GM19328 (cell line): ENCODE results near the gene RALY.

Source experiments
- ATAC-seq: cut with Tn5 transposase; IDR thresholded peaks from one replicate; pipeline ENCODE4 v1.9.1; 2021; ENCODE audit warnings: mild to moderate bottlenecking, moderate library complexity; ENCODE audit not compliant: unreplicated experiment

RALY gene

GRCh38 chr20:34100576-34100975 is 106.9 kb downstream of the RALY start:
- ATAC-seq, result no peak

GRCh38 chr20:34102342-34102741 is 108.6 kb downstream of the RALY start:
- no peak for ATAC-seq

- no peak for ATAC-seq
These were observed 110.3 kb downstream of the RALY start for GRCh38 chr20:34104059-34104458.

- no peak for ATAC-seq
These were observed 112.4 kb downstream of the RALY start for GRCh38 chr20:34105978-34106675.

- ATAC-seq, result no peak
These were observed 115.0 kb downstream of the RALY start for GRCh38 chr20:34108616-34109174.

GRCh38 chr20:34109442-34109841 is 115.7 kb downstream of the RALY start:
- ATAC-seq, result no peak

- ATAC-seq, result no peak
These were observed 116.5 kb downstream of the RALY start for GRCh38 chr20:34110025-34110744.

GRCh38 chr20:34110745-34111641 is 117.3 kb downstream of the RALY start:
- ATAC-seq, result no peak

- ATAC-seq, result peak; percentile 87
These were observed 118.2 kb downstream of the RALY start, which contains the start of gene EIF2S2 for GRCh38 chr20:34111702-34112599. TSS of gene EIF2S2 (minus strand) at chr20:34112243. CDS start at chr20:34112110, 133 bp downstream.

GRCh38 chr20:34112600-34113101 is 118.9 kb downstream of the RALY start:
- ATAC-seq, result peak; percentile 5

- ATAC-seq, result no peak
These were observed 121.1 kb downstream of the RALY start for GRCh38 chr20:34114809-34115208.

- no peak for ATAC-seq
These were observed 121.5 kb downstream of the RALY start for GRCh38 chr20:34115232-34115631.

- no peak for ATAC-seq
These were observed 126.5 kb downstream of the RALY start for GRCh38 chr20:34120213-34120612.

GRCh38 chr20:34122274-34122980 is 128.7 kb downstream of the RALY start:
- ATAC-seq, result no peak

GRCh38 chr20:34123309-34123708 is 129.6 kb downstream of the RALY start:
- ATAC-seq, result no peak

GRCh38 chr20:34124469-34125249 is 130.9 kb downstream of the RALY start:
- ATAC-seq, result no peak

GRCh38 chr20:34127792-34128191 is 134.1 kb downstream of the RALY start:
- no peak for ATAC-seq

- ATAC-seq, result no peak
These were observed 135.9 kb downstream of the RALY start for GRCh38 chr20:34129518-34130162.
